Measurements from ENCODE around the gene C1QBP.

C1QBP gene

DNA sequence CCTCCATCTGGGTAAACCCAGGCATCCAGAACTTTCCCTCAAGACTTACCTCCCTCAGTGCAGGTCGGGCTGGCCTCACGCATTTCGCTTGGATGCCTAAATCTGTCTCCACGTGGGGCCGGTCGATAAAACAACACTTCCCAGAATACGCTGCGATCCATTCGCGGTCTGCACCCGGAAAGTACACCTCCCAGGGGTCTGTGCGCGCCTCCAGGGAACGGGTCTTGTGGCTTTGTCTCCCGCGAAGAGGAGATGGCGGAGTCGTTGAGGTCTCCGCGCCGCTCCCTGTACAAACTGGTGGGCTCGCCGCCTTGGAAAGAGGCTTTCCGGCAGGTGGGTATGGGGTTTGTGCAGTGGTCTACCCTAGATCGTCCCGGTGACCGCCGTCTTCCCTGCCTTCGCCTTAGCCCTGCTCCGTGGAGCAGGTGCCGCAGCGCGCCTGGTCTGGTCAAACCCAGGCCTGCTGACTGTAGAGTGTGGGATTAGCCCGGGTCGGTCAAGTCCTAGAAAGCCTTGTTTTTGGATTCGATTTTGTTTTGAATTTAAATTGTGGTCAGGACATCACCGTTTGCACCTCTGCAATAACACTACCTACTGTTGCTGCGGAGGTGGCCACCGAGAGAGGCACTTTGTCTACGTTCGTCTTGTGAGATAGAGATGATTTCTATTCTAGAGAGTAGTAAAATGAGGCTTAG, 18.8 kb downstream of the C1QBP start, which contains the start of gene RPAIN:
Gene RPAIN, plus strand, starts transcription at position 224 of the 695 bp plus-strand sequence. Its CDS starts 29 bp downstream, at position 253.
- no peak within 1 kb of the TSS for H2BK12ac ChIP-seq (ENCODE audit: low read length)
- peaks cover 25 to 65% of the 10 kb centered on the region in 2 donors for H3K36me3 ChIP-seq (replicated peaks in 1 of 2; ENCODE audit: control insufficient read depth in 2 of 2, insufficient read depth in 2 of 2, low read length in 2 of 2)
- no peak within 1 kb of the TSS for H3K14ac ChIP-seq (ENCODE audit: low read length)
- H3K4me1 ChIP-seq (ENCODE audit: control insufficient read depth in 2 of 2, insufficient read depth in 1 of 2, low read depth in 1 of 2, low read length in 2 of 2), result peaks cover 2 to 5% of the 10 kb centered on the region in 2 donors
- peak within 1 kb of the TSS; percentile 79 to 93 for H3K4me3 ChIP-seq (ENCODE audit: low read length in 2 of 2)
- H3K4ac ChIP-seq (ENCODE audit: low read length), result no peak within 1 kb of the TSS
- no CpG with 5 or more reads among the region's 41 CpGs for WGBS, 2 donors (ENCODE audit: extremely low coverage in 2 of 2, insufficient read length in 2 of 2, insufficient replicate concordance in 1 of 2)
- peak within 1 kb of the TSS; percentile 10 for H2BK15ac ChIP-seq (ENCODE audit: low read length)
- no peaks in the 10 kb centered on the region for H3K9me3 ChIP-seq (replicated peaks in 1 of 2; ENCODE audit: control insufficient read depth in 2 of 2, insufficient read depth in 1 of 2, low read depth in 1 of 2, low read length in 2 of 2)
- H4K8ac ChIP-seq (ENCODE audit: low read depth, low read length), result no peak within 1 kb of the TSS
- H3K27ac ChIP-seq (replicated peaks; ENCODE audit: low read length), result peak within 1 kb of the TSS; percentile 71
- H2AK5ac ChIP-seq (ENCODE audit: low read depth, low read length), result no peak within 1 kb of the TSS
- peak within 1 kb of the TSS; percentile 83 for H3K4me2 ChIP-seq (ENCODE audit: insufficient read depth, low read length, poor library complexity, severe bottlenecking)
- peaks cover 6% of the 10 kb centered on the region for H3K79me1 ChIP-seq (ENCODE audit: low read depth, low read length)
- H2BK5ac ChIP-seq (ENCODE audit: low read length), result peak within 1 kb of the TSS; percentile 32
- H4K91ac ChIP-seq (ENCODE audit: low read depth, low read length, poor library complexity), result no peak within 1 kb of the TSS
- no peaks in the 10 kb centered on the region for H3K27me3 ChIP-seq (ENCODE audit: control insufficient read depth in 3 of 3, insufficient read depth in 3 of 3, low read depth in 1 of 3, low read length in 3 of 3)
- DNase-seq (ENCODE audit: low spot score), result no peak
- H3K23ac ChIP-seq (ENCODE audit: low read depth, low read length, poor library complexity), result peak within 1 kb of the TSS; percentile 95
- peak within 1 kb of the TSS; percentile 97 for H3K9ac ChIP-seq (ENCODE audit: low read depth, low read length, poor library complexity)
- H2AFZ ChIP-seq (ENCODE audit: low read length), result peak within 1 kb of the TSS; percentile 94
- peak within 1 kb of the TSS; percentile 96 for H3K18ac ChIP-seq (ENCODE audit: low read length)
- no peak within 1 kb of the TSS for H2BK120ac ChIP-seq (ENCODE audit: low read depth, low read length)

DNA sequence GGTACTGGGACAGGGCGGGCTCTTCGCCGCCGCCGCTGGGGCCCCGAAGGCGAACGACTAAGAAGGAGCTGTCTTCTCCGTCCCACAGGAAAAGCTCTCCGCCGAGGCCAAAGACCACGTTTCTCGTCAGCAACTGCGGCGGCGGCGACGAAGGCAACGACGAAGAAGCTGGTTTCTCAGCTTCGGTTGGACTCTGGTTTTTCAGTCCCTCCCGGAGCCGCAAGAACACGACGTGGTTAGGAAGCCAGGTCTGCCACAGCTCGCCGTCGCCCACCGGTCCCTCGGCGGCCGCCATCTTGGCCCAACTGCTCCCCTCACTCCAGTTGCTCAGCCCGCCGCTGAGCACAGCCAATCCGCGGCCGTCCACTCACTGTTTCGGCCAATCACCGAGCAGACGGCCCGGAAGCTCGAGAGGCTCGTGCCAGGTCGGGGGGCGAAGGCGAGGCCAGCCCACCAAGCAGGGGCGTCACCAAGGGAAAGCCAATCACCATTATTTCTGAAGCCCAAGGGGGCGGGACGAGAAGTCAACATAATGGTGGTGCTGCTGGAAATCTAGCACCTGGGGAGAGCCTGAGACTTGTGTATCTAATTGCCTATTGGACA, 19.5 kb downstream of the C1QBP start, which contains the start of gene NUP88:
Gene NUP88, minus strand, starts transcription at position 307 of the 603 bp plus-strand sequence. Its CDS starts 12 bp downstream, at position 295.
- Histone ChIP-seq H3K27me3 (ENCODE audit: control insufficient read depth in 3 of 3, insufficient read depth in 3 of 3, low read depth in 1 of 3, low read length in 3 of 3) (no peaks in the 10 kb centered on the region), H2BK5ac (ENCODE audit: low read length) (peak within 1 kb of the TSS; percentile 32), H2AK5ac (ENCODE audit: low read depth, low read length) (no peak within 1 kb of the TSS), H3K9ac (ENCODE audit: low read depth, low read length, poor library complexity) (peak within 1 kb of the TSS; percentile 97), H3K23ac (ENCODE audit: low read depth, low read length, poor library complexity) (peak within 1 kb of the TSS; percentile 95), H3K4me2 (ENCODE audit: insufficient read depth, low read length, poor library complexity, severe bottlenecking) (peak within 1 kb of the TSS; percentile 83), H3K4me1 (ENCODE audit: control insufficient read depth in 2 of 2, insufficient read depth in 1 of 2, low read depth in 1 of 2, low read length in 2 of 2) (peaks cover 2 to 5% of the 10 kb centered on the region in 2 donors), H4K91ac (ENCODE audit: low read depth, low read length, poor library complexity) (no peak within 1 kb of the TSS), H3K79me1 (ENCODE audit: low read depth, low read length) (peaks cover 6% of the 10 kb centered on the region), H3K4me3 (ENCODE audit: low read length in 2 of 2) (peak within 1 kb of the TSS; percentile 79 to 93), H3K9me3 (replicated peaks in 1 of 2; ENCODE audit: control insufficient read depth in 2 of 2, insufficient read depth in 1 of 2, low read depth in 1 of 2, low read length in 2 of 2) (no peaks in the 10 kb centered on the region), H4K8ac (ENCODE audit: low read depth, low read length) (no peak within 1 kb of the TSS), H3K4ac (ENCODE audit: low read length) (no peak within 1 kb of the TSS), H3K18ac (ENCODE audit: low read length) (peak within 1 kb of the TSS; percentile 96), H3K27ac (replicated peaks; ENCODE audit: low read length) (peak within 1 kb of the TSS; percentile 71), H3K36me3 (replicated peaks in 1 of 2; ENCODE audit: control insufficient read depth in 2 of 2, insufficient read depth in 2 of 2, low read length in 2 of 2) (peaks cover 23 to 64% of the 10 kb centered on the region in 2 donors), H2BK120ac (ENCODE audit: low read depth, low read length) (no peak within 1 kb of the TSS), H2AFZ (ENCODE audit: low read length) (peak within 1 kb of the TSS; percentile 94), H2BK15ac (ENCODE audit: low read length) (peak within 1 kb of the TSS; percentile 10), H3K14ac (ENCODE audit: low read length) (no peak within 1 kb of the TSS), H2BK12ac (ENCODE audit: low read length) (no peak within 1 kb of the TSS)
- peak; percentile 96 for DNase-seq (ENCODE audit: low spot score)
- WGBS, 2 donors (ENCODE audit: extremely low coverage in 2 of 2, insufficient read length in 2 of 2, insufficient replicate concordance in 1 of 2), result no CpG with 5 or more reads among the region's 49 CpGs

DNA sequence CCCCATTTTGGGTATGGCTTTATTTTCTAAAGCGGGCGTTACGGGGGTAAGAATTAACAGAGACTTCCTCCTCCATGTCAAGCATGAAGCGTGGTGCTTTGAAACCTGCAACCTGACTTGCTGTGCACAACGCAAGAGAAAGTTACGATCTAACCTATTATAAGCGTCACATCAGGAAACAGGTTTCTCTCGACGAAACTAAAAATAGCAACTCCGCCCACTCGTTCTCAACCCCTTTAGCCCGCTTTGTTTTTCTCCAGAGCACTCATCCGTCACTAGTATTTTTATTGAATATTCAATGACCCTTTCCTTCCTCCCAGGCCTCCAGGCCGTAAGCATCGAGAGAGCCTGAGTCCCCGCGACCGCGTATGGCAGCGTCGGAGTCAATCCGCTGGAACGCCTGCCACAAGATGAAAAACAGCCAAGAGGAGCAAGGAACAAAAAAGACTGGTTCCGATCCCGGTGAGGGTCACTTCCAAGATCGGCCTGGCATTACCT, 20.0 kb downstream of the C1QBP start:
- peaks cover 2 to 5% of the 10 kb centered on the region in 2 donors for H3K4me1 ChIP-seq (ENCODE audit: control insufficient read depth in 2 of 2, insufficient read depth in 1 of 2, low read depth in 1 of 2, low read length in 2 of 2)
- no peak overlapping the region for H2BK5ac ChIP-seq (ENCODE audit: low read length)
- H2AFZ ChIP-seq (ENCODE audit: low read length), result peak overlapping the region; percentile 87
- no peaks in the 10 kb centered on the region for H3K9me3 ChIP-seq (replicated peaks in 1 of 2; ENCODE audit: control insufficient read depth in 2 of 2, insufficient read depth in 1 of 2, low read depth in 1 of 2, low read length in 2 of 2)
- H3K18ac ChIP-seq (ENCODE audit: low read length), result peak overlapping the region; percentile 93
- peak overlapping the region; percentile 97 for H3K9ac ChIP-seq (ENCODE audit: low read depth, low read length, poor library complexity)
- peak overlapping the region; percentile 48 for H3K27ac ChIP-seq (replicated peaks; ENCODE audit: low read length)
- no peaks in the 10 kb centered on the region for H3K27me3 ChIP-seq (ENCODE audit: control insufficient read depth in 3 of 3, insufficient read depth in 3 of 3, low read depth in 1 of 3, low read length in 3 of 3)
- no peak overlapping the region for H4K91ac ChIP-seq (ENCODE audit: low read depth, low read length, poor library complexity)
- H2AK5ac ChIP-seq (ENCODE audit: low read depth, low read length), result no peak overlapping the region
- H3K36me3 ChIP-seq (replicated peaks in 1 of 2; ENCODE audit: control insufficient read depth in 2 of 2, insufficient read depth in 2 of 2, low read length in 2 of 2), result peaks cover 20 to 64% of the 10 kb centered on the region in 2 donors
- H3K4ac ChIP-seq (ENCODE audit: low read length), result no peak overlapping the region
- H2BK15ac ChIP-seq (ENCODE audit: low read length), result peak overlapping the region; percentile 10
- peak; percentile 20 for DNase-seq (ENCODE audit: low spot score)
- no peak overlapping the region for H2BK120ac ChIP-seq (ENCODE audit: low read depth, low read length)
- peak overlapping the region; percentile 83 for H3K4me2 ChIP-seq (ENCODE audit: insufficient read depth, low read length, poor library complexity, severe bottlenecking)
- H3K4me3 ChIP-seq (ENCODE audit: low read length in 2 of 2), result peak overlapping the region; percentile 79 to 91
- no peak overlapping the region for H3K14ac ChIP-seq (ENCODE audit: low read length)
- H2BK12ac ChIP-seq (ENCODE audit: low read length), result no peak overlapping the region
- H4K8ac ChIP-seq (ENCODE audit: low read depth, low read length), result no peak overlapping the region
- H3K23ac ChIP-seq (ENCODE audit: low read depth, low read length, poor library complexity), result no peak overlapping the region
- peaks cover 6% of the 10 kb centered on the region for H3K79me1 ChIP-seq (ENCODE audit: low read depth, low read length)
- whole genome bisulfite sequencing, 2 donors (ENCODE audit: extremely low coverage in 2 of 2, insufficient read length in 2 of 2, insufficient replicate concordance in 1 of 2), result no CpG with 5 or more reads among the region's 26 CpGs

DNA sequence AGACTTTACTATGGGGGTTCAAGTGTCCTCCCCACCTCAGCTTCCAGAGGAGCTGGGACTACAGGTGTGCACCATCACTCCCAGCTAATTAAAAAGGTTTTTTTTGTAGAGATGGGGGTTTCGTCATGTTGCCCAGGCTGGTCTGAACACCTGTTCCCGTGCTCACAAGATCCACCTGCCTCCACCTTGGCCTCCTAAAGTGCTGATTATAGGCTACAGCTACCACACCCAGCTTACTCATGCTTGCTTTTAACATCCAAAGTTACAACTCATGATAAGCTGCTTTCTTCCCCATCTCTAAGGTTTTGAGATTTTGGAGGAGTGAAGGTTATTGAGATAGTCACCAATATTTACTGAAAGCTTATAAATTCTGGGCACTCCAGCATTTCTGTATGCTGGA, 22.1 kb downstream of the C1QBP start:
- peaks cover 5% of the 10 kb centered on the region for H3K79me1 ChIP-seq (ENCODE audit: low read depth, low read length)
- H2BK15ac ChIP-seq (ENCODE audit: low read length), result no peak overlapping the region
- H2BK120ac ChIP-seq (ENCODE audit: low read depth, low read length), result no peak overlapping the region
- H3K4ac ChIP-seq (ENCODE audit: low read length), result no peak overlapping the region
- H3K4me3 ChIP-seq (ENCODE audit: low read length in 2 of 2), result no peak overlapping the region
- no peaks in the 10 kb centered on the region for H3K27me3 ChIP-seq (ENCODE audit: control insufficient read depth in 3 of 3, insufficient read depth in 3 of 3, low read depth in 1 of 3, low read length in 3 of 3)
- peaks cover 2 to 5% of the 10 kb centered on the region in 2 donors for H3K4me1 ChIP-seq (ENCODE audit: control insufficient read depth in 2 of 2, insufficient read depth in 1 of 2, low read depth in 1 of 2, low read length in 2 of 2)
- no peak overlapping the region for H3K18ac ChIP-seq (ENCODE audit: low read length)
- peaks cover 22 to 64% of the 10 kb centered on the region in 2 donors for H3K36me3 ChIP-seq (replicated peaks in 1 of 2; ENCODE audit: control insufficient read depth in 2 of 2, insufficient read depth in 2 of 2, low read length in 2 of 2)
- H3K14ac ChIP-seq (ENCODE audit: low read length), result no peak overlapping the region
- no peak overlapping the region for H2AK5ac ChIP-seq (ENCODE audit: low read depth, low read length)
- WGBS, 2 donors (ENCODE audit: extremely low coverage in 2 of 2, insufficient read length in 2 of 2, insufficient replicate concordance in 1 of 2), result no CpG with 5 or more reads among the region's 2 CpGs
- H2BK12ac ChIP-seq (ENCODE audit: low read length), result no peak overlapping the region
- H3K9ac ChIP-seq (ENCODE audit: low read depth, low read length, poor library complexity), result no peak overlapping the region
- H3K9me3 ChIP-seq (replicated peaks in 1 of 2; ENCODE audit: control insufficient read depth in 2 of 2, insufficient read depth in 1 of 2, low read depth in 1 of 2, low read length in 2 of 2), result no peaks in the 10 kb centered on the region
- H3K4me2 ChIP-seq (ENCODE audit: insufficient read depth, low read length, poor library complexity, severe bottlenecking), result no peak overlapping the region
- no peak overlapping the region for H4K8ac ChIP-seq (ENCODE audit: low read depth, low read length)
- no peak overlapping the region for H3K23ac ChIP-seq (ENCODE audit: low read depth, low read length, poor library complexity)
- no peak overlapping the region for H3K27ac ChIP-seq (replicated peaks; ENCODE audit: low read length)
- no peak for DNase-seq (ENCODE audit: low spot score)
- no peak overlapping the region for H4K91ac ChIP-seq (ENCODE audit: low read depth, low read length, poor library complexity)
- no peak overlapping the region for H2BK5ac ChIP-seq (ENCODE audit: low read length)
- H2AFZ ChIP-seq (ENCODE audit: low read length), result no peak overlapping the region
